GM21529 (cell line): Measurements from ENCODE around the gene EEF1A2.

Experiments
- ATAC-seq: cut with Tn5 transposase; IDR thresholded peaks from one replicate; pipeline ENCODE4 v1.9.1; 2021; ENCODE audit not compliant: unreplicated experiment

EEF1A2 gene

GRCh38 chr20:63498960-63499337 lies at the start of gene EEF1A2:
Gene EEF1A2, minus strand, starts transcription at chr20:63499083. Its CDS starts 1,320 bp downstream, at chr20:63497763.
- ATAC-seq = no peak

- no peak for ATAC-seq
These were observed 49.7 kb upstream of the EEF1A2 start for GRCh38 chr20:63548542-63548941.

- ATAC-seq = no peak
These were observed 49.0 kb upstream of the EEF1A2 start, which contains the start of gene SRMS for GRCh38 chr20:63547725-63548480. Gene SRMS, minus strand, starts transcription at chr20:63547749. Its CDS starts 286 bp downstream, at chr20:63547463.

- no peak for ATAC-seq
These were observed 48.3 kb upstream of the EEF1A2 start for GRCh38 chr20:63546956-63547724.

- no peak for ATAC-seq
These were observed 47.5 kb upstream of the EEF1A2 start for GRCh38 chr20:63546256-63546955.

- ATAC-seq = no peak
These were observed 46.9 kb upstream of the EEF1A2 start for GRCh38 chr20:63545814-63546213.

- no peak for ATAC-seq
These were observed 46.2 kb upstream of the EEF1A2 start for GRCh38 chr20:63544958-63545516.

- no peak for ATAC-seq
These were observed 45.5 kb upstream of the EEF1A2 start for GRCh38 chr20:63544241-63544957.

- ATAC-seq = no peak
These were observed 44.9 kb upstream of the EEF1A2 start for GRCh38 chr20:63543733-63544132.

- no peak for ATAC-seq
These were observed 44.2 kb upstream of the EEF1A2 start for GRCh38 chr20:63543131-63543530.

GRCh38 chr20:63542696-63543095 lies 43.8 kb upstream of the EEF1A2 start:
- no peak for ATAC-seq

- no peak for ATAC-seq
These were observed 43.2 kb upstream of the EEF1A2 start for GRCh38 chr20:63542031-63542559.

GRCh38 chr20:63541371-63541770 lies 42.5 kb upstream of the EEF1A2 start:
- ATAC-seq = no peak

GRCh38 chr20:63540417-63541186 lies 41.7 kb upstream of the EEF1A2 start:
- ATAC-seq = no peak

- no peak for ATAC-seq
These were observed 40.8 kb upstream of the EEF1A2 start for GRCh38 chr20:63539441-63540370.

- no peak for ATAC-seq
These were observed 40.2 kb upstream of the EEF1A2 start for GRCh38 chr20:63539092-63539430.

- no peak for ATAC-seq
These were observed 39.6 kb upstream of the EEF1A2 start for GRCh38 chr20:63538204-63539091.
